B cell (primary cell): ENCODE data around the gene CMTM6. TPM values are rescaled to one million over a fixed set of nuclear protein-coding genes. Genes with fewer than 3 reads are reported as not detected.

ENCODE experiments used
- ATAC-seq: fragments of 200-7000 bp; cut with Tn5 transposase; one replicate; pipeline ENCODE4 v1.10.0; 2021; ENCODE audit warnings: low read depth, mild to moderate bottlenecking, moderate number of reproducible peaks, moderate library complexity
- CTCF ChIA-PET: fragments of 350-600 bp; sonication (Branson Sonifier 250); formaldehyde crosslinking; loops from one replicate; lab custom pipeline; 2021; ENCODE audit warnings: antibody characterized with exemption, inconsistent platforms; lab: Charles Lee
- POLR2A ChIA-PET: fragments of 350-600 bp; sonication (Branson Sonifier 250); formaldehyde crosslinking; loops from one replicate; lab custom pipeline; 2021; ENCODE audit warnings: antibody characterized with exemption; lab: Charles Lee
- DNase-seq: peaks from one replicate; pipeline ENCODE4 v3.0.0; 2013
- H2AFZ ChIP-seq: 2 replicates; pipeline ENCODE4 v1.6.1; 2012; ENCODE audit warnings: mild to moderate bottlenecking, low read depth, low read length; ENCODE audit not compliant: insufficient read depth, poor library complexity, severe bottlenecking
- H3K27ac ChIP-seq, 2 donors: 1 replicate in 1 of 2; 2 replicates in 1 of 2; pipeline ENCODE4 v1.5.1; 2012 to 2013; ENCODE audit warnings: low read length in 2 of 2, mild to moderate bottlenecking in 2 of 2, moderate library complexity in 1 of 2
- H3K27me3 ChIP-seq, 4 experiments: fragments of 200-600 bp in 1 of 4; sonication (generic) in 1 of 4; replicated peaks in 1 of 4; 1 replicate in 2 of 4; 2 replicates in 2 of 4; pipeline versions ENCODE4 v1.6.1 to v1.7.0; 2013 to 2016; ENCODE audit warnings: low read length in 3 of 4, mild to moderate bottlenecking in 2 of 4, mixed read lengths in 1 of 4, moderate library complexity in 1 of 4; ENCODE audit not compliant: insufficient read depth in 4 of 4, control insufficient read depth in 3 of 4; ENCODE audit errors: control extremely low read depth in 1 of 4
- H3K36me3 ChIP-seq, 2 experiments: replicated peaks in 1 of 2; 1 replicate in 1 of 2; 2 replicates in 1 of 2; pipeline versions ENCODE4 v1.6.1 to v1.7.1; 2013; ENCODE audit warnings: low read length in 1 of 2; ENCODE audit not compliant: insufficient read depth in 2 of 2, control insufficient read depth in 1 of 2; ENCODE audit errors: control extremely low read depth in 1 of 2, extremely low read depth in 1 of 2
- H3K4me1 ChIP-seq, 2 donors: fragments of 200-600 bp in 1 of 2; sonication (generic) in 1 of 2; 1 replicate in 1 of 2; 2 replicates in 1 of 2; pipeline versions ENCODE4 v1.5.1 to v1.6.1; 2013 to 2017; ENCODE audit warnings: low read length in 2 of 2; ENCODE audit not compliant: control insufficient read depth in 2 of 2, insufficient read depth in 2 of 2
- H3K4me2 ChIP-seq: replicated peaks from 2 replicates; pipeline ENCODE3; 2012; ENCODE audit warnings: mild to moderate bottlenecking, low read depth, low read length; ENCODE audit not compliant: poor library complexity, severe bottlenecking
- H3K4me3 ChIP-seq, 5 experiments: fragments of 200-600 bp in 1 of 5; sonication (generic) in 1 of 5; 1 replicate in 3 of 5; 2 replicates in 2 of 5; pipeline versions ENCODE4 v1.5.1 to v1.7.0; 2011 to 2016; ENCODE audit warnings: low read length in 4 of 5, mild to moderate bottlenecking in 4 of 5, low read depth in 2 of 5, control low read depth in 1 of 5, moderate library complexity in 1 of 5; ENCODE audit not compliant: insufficient read depth in 1 of 5; ENCODE audit errors: control extremely low read depth in 1 of 5, extremely low read depth in 1 of 5
- H3K79me2 ChIP-seq: fragments of 200-600 bp; sonication (generic); one replicate; pipeline ENCODE4 v1.6.0; 2016; ENCODE audit warnings: low read length; ENCODE audit not compliant: control insufficient read depth, insufficient read depth
- H3K9ac ChIP-seq: fragments of 200-600 bp; sonication (generic); 2 replicates; pipeline ENCODE4 v1.6.1; 2017; ENCODE audit warnings: mild to moderate bottlenecking, low read length, moderate library complexity
- H3K9me3 ChIP-seq, 3 donors: one replicate each; pipeline versions ENCODE4 v1.6.1 to v1.7.1; 2013; ENCODE audit warnings: low read length in 2 of 3; ENCODE audit not compliant: control insufficient read depth in 2 of 3, insufficient read depth in 1 of 3; ENCODE audit errors: control extremely low read depth in 1 of 3
- H4K20me1 ChIP-seq: 2 replicates; pipeline ENCODE4 v1.6.0; 2012; ENCODE audit warnings: mild to moderate bottlenecking, low read length; ENCODE audit not compliant: insufficient read depth, control insufficient read depth, poor library complexity, severe bottlenecking
- H3K27ac Mint-ChIP-seq: one replicate; pipeline ENCODE4 v1.8.0; 2021; ENCODE audit warnings: mixed read lengths
- H3K27me3 Mint-ChIP-seq: one replicate; pipeline ENCODE4 v1.8.0; 2021; ENCODE audit warnings: mixed read lengths
- H3K4me1 Mint-ChIP-seq: one replicate; pipeline ENCODE4 v1.8.0; 2021; ENCODE audit warnings: mixed read lengths
- H3K4me3 Mint-ChIP-seq: one replicate; pipeline ENCODE4 v1.8.0; 2021; ENCODE audit warnings: mixed read lengths
- H3K9me3 Mint-ChIP-seq: one replicate; pipeline ENCODE4 v1.8.0; 2022; ENCODE audit warnings: mixed read lengths; ENCODE audit not compliant: insufficient read depth
- EZH2 ChIP-seq: IDR thresholded peaks from 2 replicates; pipeline ENCODE4 v1.6.1; 2012; ENCODE audit warnings: borderline replicate concordance, low read depth, mild to moderate bottlenecking, moderate library complexity, low read length; ENCODE audit not compliant: insufficient read depth, poor library complexity, severe bottlenecking
- WGBS: methylation state at CpG from one replicate; pipeline ENCODE4 v1.1.5; 2013; ENCODE audit warnings: missing lambda C conversion rate; ENCODE audit not compliant: insufficient coverage; 5-methylcytosine and 5-hydroxymethylcytosine counted together
- intact Hi-C: fragments of 100-400 bp; cut with micrococcal nuclease; formaldehyde crosslinking; loops from one replicate; pipeline ENCODE4 v1.10.0; 2022
- polyA plus RNA-seq: library from polyadenylated mRNA; depleted of rRNA; stranded (reverse); fragments of >200 nt; gene quantifications from 2 replicates; pipeline ENCODE4 v1.2.3, GENCODE V29; 2012
- total RNA-seq, 2 donors: library from RNA; stranded (reverse); fragments of 120-200 nt in 1 of 2; gene quantifications; 1 replicate in 1 of 2; 2 replicates in 1 of 2; pipeline versions ENCODE4 v1.2.3 to v1.2.4, GENCODE V29; 2013 to 2022
- TF ChIP-seq, protein P1 (sequence below): fragments of 200-600 bp; IDR thresholded peaks from one replicate; pipeline ENCODE4 v1.8.0; 2022; ENCODE audit warnings: antibody characterized with exemption, mild to moderate bottlenecking

CMTM6 gene
- total and polyA plus RNA-seq, 2 donors (not counting 1 experiment from before 2014, with no cell fraction given): 19.2 to 66.3 TPM

- H3K9me3 Mint-ChIP-seq: no peaks in the 10 kb centered on the region
- H3K27ac ChIP-seq: no peak overlapping the region
These were observed 68.4 kb downstream of the CMTM6 start for GRCh38 chr3:32434206-32434605.

More at GRCh38 chr3:32434206-32434605, 68.4 kb downstream of the CMTM6 start:
- no peaks in the 10 kb centered on the region for H3K27me3 Mint-ChIP-seq
- Histone ChIP-seq H3K4me1 (peaks cover 80 to 88% of the 10 kb centered on the region in 2 donors), H3K9me3 (no peaks in the 10 kb centered on the region), H3K79me2 (peaks cover 95% of the 10 kb centered on the region), H3K9ac (no peak overlapping the region), H2AFZ (no peak overlapping the region), H3K4me2 (no peak overlapping the region), H3K4me3 (no peak overlapping the region), H4K20me1 (no peaks in the 10 kb centered on the region), H3K27me3 (no peaks in the 10 kb centered on the region), H3K36me3 (no peaks in the 10 kb centered on the region)
- no peak for ATAC-seq
- 100% methylated on average over 1 of the region's 4 CpGs for WGBS
- DNase-seq: no peak
- intact Hi-C loops: no loop called here
- no peak overlapping the region for H3K27ac Mint-ChIP-seq
- H3K4me1 Mint-ChIP-seq: peaks cover 75% of the 10 kb centered on the region
- H3K4me3 Mint-ChIP-seq: no peak overlapping the region
- POLR2A ChIA-PET: interaction anchor here (1.2 kb wide), 1 partner anchor 22 kb away, joined by 3 read pairs; no protein-coding TSS in a partner anchor
- TF ChIP-seq, protein P1, sequence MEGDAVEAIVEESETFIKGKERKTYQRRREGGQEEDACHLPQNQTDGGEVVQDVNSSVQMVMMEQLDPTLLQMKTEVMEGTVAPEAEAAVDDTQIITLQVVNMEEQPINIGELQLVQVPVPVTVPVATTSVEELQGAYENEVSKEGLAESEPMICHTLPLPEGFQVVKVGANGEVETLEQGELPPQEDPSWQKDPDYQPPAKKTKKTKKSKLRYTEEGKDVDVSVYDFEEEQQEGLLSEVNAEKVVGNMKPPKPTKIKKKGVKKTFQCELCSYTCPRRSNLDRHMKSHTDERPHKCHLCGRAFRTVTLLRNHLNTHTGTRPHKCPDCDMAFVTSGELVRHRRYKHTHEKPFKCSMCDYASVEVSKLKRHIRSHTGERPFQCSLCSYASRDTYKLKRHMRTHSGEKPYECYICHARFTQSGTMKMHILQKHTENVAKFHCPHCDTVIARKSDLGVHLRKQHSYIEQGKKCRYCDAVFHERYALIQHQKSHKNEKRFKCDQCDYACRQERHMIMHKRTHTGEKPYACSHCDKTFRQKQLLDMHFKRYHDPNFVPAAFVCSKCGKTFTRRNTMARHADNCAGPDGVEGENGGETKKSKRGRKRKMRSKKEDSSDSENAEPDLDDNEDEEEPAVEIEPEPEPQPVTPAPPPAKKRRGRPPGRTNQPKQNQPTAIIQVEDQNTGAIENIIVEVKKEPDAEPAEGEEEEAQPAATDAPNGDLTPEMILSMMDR: no peak
- no peak for TF ChIP-seq EZH2
- CTCF ChIA-PET: interaction anchor here (2.0 to 3.2 kb wide), 2 partner anchors 10 to 33 kb away, joined by 11 to 22 read pairs; no protein-coding TSS in a partner anchor
